ENCODE results near the gene TIMM29.

TIMM29 gene

DNA sequence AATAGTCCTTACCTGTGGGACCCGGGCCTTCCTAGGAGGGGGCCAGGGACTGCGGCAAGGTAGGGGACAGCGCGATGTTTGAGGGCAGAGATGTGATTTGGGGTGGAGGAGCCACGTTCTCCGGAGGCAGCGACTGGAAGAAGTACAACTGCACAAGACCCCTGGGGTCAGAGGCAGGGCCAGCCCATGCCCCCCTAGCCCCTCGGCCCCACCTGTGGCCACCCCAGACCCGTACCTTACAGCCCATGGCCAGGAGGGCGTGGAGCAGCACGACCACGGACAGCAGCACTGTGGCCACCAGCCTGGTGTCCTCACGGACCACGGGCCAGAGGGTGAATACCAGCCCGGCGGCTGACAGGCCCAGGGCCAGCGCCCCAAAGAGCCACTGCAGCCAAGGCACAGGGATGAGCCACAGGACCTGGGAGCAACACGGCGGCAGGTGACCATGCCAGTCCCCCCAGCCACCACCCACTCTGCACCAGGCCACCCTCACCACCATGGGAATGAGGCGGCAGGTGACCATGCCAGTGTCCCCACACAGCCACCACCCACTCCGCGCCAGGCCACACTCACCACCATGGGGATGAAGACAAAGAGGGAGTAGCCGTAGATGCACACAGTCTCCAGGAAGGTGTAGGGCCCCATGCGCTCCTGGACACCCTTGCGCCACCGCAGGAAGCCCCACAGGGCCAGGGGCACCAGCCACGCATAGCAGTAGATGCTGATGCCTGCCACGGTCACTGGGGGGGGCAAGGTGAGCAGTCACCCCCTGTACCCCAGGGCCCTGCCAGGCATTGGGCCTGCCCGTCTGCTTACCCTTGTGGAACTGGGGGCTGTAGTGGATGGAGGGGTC is 5.1 kb upstream of the TIMM29 start:
- Histone ChIP-seq H3K36me3 (replicated peaks; ENCODE audit: low read depth, low read length) (peaks cover 38% of the 10 kb centered on the region), H3K9ac (ENCODE audit: low read length) (no peak overlapping the region), H3K4me2 (ENCODE audit: low read length) (no peak overlapping the region), H4K20me1 (ENCODE audit: insufficient read depth, low read length) (no peaks in the 10 kb centered on the region), H3K27ac (ENCODE audit: low read length) (no peak overlapping the region), H3K4me1 (ENCODE audit: low read length) (peaks cover 8% of the 10 kb centered on the region), H3K4me3 (ENCODE audit: low read length) (no peak overlapping the region), H3K27me3 (ENCODE audit: low read depth, low read length) (no peaks in the 10 kb centered on the region), H3K9me3 (ENCODE audit: insufficient read depth, low read length) (no peaks in the 10 kb centered on the region), H3K79me2 (ENCODE audit: low read length) (peaks cover 10% of the 10 kb centered on the region; the same call in 1 of the 2 replicates), H2AFZ (ENCODE audit: low read depth, low read length) (no peak overlapping the region)
- TF ChIP-seq EZH2phosphoT487 (IDR thresholded peaks at IDR 0.05; ENCODE audit: low read depth): no peak
- TF ChIP-seq, protein P1, sequence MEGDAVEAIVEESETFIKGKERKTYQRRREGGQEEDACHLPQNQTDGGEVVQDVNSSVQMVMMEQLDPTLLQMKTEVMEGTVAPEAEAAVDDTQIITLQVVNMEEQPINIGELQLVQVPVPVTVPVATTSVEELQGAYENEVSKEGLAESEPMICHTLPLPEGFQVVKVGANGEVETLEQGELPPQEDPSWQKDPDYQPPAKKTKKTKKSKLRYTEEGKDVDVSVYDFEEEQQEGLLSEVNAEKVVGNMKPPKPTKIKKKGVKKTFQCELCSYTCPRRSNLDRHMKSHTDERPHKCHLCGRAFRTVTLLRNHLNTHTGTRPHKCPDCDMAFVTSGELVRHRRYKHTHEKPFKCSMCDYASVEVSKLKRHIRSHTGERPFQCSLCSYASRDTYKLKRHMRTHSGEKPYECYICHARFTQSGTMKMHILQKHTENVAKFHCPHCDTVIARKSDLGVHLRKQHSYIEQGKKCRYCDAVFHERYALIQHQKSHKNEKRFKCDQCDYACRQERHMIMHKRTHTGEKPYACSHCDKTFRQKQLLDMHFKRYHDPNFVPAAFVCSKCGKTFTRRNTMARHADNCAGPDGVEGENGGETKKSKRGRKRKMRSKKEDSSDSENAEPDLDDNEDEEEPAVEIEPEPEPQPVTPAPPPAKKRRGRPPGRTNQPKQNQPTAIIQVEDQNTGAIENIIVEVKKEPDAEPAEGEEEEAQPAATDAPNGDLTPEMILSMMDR (IDR thresholded peaks at IDR 0.05; ENCODE audit: low read depth, low read length): no peak

DNA sequence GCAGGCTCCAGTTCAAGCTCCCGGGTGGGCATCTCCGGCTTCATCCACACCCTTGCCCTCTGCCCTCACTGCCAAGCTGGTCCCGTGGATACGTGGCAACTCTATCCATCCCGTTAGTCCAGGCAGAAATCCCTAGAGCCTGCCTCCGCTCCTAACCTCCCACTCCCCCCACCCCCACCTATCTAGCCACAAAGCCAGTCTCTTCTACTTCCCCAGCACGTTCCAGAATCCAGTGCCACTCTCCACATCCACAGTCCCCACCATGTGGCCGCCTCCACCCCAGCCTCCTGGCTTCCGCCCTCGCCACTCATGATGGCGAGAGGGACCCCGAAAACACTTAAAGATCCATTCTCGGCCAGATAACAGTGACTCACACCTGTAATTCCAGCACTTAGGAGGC is 4.0 kb upstream of the TIMM29 start:
- Histone ChIP-seq H3K4me3 (ENCODE audit: low read length) (no peak overlapping the region), H3K4me2 (ENCODE audit: low read length) (no peak overlapping the region), H3K4me1 (ENCODE audit: low read length) (peaks cover 11% of the 10 kb centered on the region), H3K79me2 (ENCODE audit: low read length) (peaks cover 20% of the 10 kb centered on the region), H3K27ac (ENCODE audit: low read length) (no peak overlapping the region), H3K9ac (ENCODE audit: low read length) (no peak overlapping the region), H2AFZ (ENCODE audit: low read depth, low read length) (no peak overlapping the region), H4K20me1 (ENCODE audit: insufficient read depth, low read length) (0 out of 2 replicates have a peak, but pooled peaks cover 4% of the 10 kb centered on the region), H3K27me3 (ENCODE audit: low read depth, low read length) (no peaks in the 10 kb centered on the region), H3K36me3 (replicated peaks; ENCODE audit: low read depth, low read length) (peaks cover 34% of the 10 kb centered on the region), H3K9me3 (ENCODE audit: insufficient read depth, low read length) (no peaks in the 10 kb centered on the region)
- TF ChIP-seq, protein P1 (IDR thresholded peaks at IDR 0.05; ENCODE audit: low read depth, low read length): no peak
- no peak for TF ChIP-seq EZH2phosphoT487 (IDR thresholded peaks at IDR 0.05; ENCODE audit: low read depth)

DNA sequence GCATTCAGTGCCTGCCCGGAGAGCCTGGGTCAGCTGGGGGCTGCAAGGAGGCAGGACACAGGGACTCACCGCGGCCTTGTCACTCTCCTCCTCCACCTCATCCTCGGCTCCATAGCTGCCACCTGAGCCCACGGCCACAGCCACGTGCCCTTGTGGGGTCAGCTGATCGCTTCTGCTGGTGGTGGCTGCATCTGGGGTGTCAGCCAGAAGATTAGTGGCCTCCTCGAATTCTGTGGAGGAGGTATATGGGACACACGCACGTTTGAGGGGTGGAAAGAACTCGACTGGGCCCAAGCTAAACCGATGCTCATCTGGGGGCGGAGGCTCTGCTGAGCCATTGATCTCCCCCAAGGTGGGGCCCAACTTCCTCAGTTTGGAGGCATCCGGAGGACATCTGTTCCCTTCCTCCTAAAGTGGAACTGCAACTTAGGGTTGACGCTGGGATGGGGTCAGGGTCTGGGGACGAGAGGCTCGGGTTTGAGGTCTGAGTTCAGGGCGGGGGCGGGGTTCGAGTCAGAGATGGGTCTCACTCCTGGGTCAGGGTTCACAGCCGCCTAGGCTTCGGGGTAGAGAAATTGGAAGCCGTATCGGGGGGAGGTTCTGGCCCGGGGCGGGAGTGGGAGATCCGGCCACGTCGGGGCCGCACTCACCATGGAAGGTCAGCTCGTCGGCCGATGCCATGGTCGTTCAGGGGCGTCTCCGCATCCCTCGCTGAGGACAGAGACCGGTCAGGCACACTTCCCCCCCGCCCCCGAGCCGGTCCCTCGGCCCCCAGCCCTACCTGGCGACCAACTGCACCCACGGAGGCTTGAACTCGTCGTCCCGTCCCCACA is 665 bp upstream of the TIMM29 start:
- H3K9ac ChIP-seq (ENCODE audit: low read length): peak overlapping the region; percentile 78
- H3K4me2 ChIP-seq (ENCODE audit: low read length): peak overlapping the region; percentile 83
- no peak overlapping the region for H3K27ac ChIP-seq (ENCODE audit: low read length)
- H3K79me2 ChIP-seq (ENCODE audit: low read length): peaks cover 40% of the 10 kb centered on the region
- peak overlapping the region; percentile 92 for H3K4me3 ChIP-seq (ENCODE audit: low read length)
- no peaks in the 10 kb centered on the region for H3K9me3 ChIP-seq (ENCODE audit: insufficient read depth, low read length)
- 0 out of 2 replicates have a peak, but pooled peaks cover 7% of the 10 kb centered on the region for H4K20me1 ChIP-seq (ENCODE audit: insufficient read depth, low read length)
- H3K27me3 ChIP-seq (ENCODE audit: low read depth, low read length): no peaks in the 10 kb centered on the region
- peaks cover 18% of the 10 kb centered on the region for H3K36me3 ChIP-seq (replicated peaks; ENCODE audit: low read depth, low read length)
- H2AFZ ChIP-seq (ENCODE audit: low read depth, low read length): peak overlapping the region; percentile 22; the same call in 1 of the 2 replicates
- no peak for TF ChIP-seq EZH2phosphoT487 (IDR thresholded peaks at IDR 0.05; ENCODE audit: low read depth)
- TF ChIP-seq, protein P1 (IDR thresholded peaks at IDR 0.05; ENCODE audit: low read depth, low read length): no peak
- H3K4me1 ChIP-seq (ENCODE audit: low read length): peaks cover 15% of the 10 kb centered on the region

DNA sequence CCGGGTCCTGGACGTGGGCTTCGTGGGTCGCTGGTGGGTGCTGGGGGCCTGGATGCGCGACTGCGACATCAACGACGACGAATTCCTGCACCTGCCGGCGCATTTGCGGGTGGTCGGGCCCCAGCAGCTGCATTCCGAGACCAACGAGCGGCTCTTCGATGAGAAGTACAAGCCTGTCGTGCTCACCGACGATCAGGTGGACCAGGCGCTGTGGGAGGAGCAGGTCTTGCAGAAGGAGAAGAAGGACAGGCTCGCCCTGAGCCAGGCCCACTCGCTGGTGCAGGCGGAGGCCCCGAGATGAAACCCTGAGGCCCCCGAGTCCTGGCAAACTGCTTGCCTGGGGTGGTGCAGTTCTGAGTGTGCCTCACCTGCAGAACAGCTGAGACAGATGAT is 787 bp downstream of the TIMM29 start:
- Histone ChIP-seq H3K4me1 (ENCODE audit: low read length) (peaks cover 15% of the 10 kb centered on the region), H3K79me2 (ENCODE audit: low read length) (peaks cover 40% of the 10 kb centered on the region), H4K20me1 (ENCODE audit: insufficient read depth, low read length) (0 out of 2 replicates have a peak, but pooled peaks cover 7% of the 10 kb centered on the region), H3K4me2 (ENCODE audit: low read length) (peak overlapping the region; percentile 98), H3K9ac (ENCODE audit: low read length) (peak overlapping the region; percentile 78), H3K27me3 (ENCODE audit: low read depth, low read length) (no peaks in the 10 kb centered on the region), H3K36me3 (replicated peaks; ENCODE audit: low read depth, low read length) (peaks cover 9% of the 10 kb centered on the region), H2AFZ (ENCODE audit: low read depth, low read length) (no peak overlapping the region), H3K4me3 (ENCODE audit: low read length) (peak overlapping the region; percentile 92), H3K9me3 (ENCODE audit: insufficient read depth, low read length) (no peaks in the 10 kb centered on the region), H3K27ac (ENCODE audit: low read length) (no peak overlapping the region)
- TF ChIP-seq, protein P1 (IDR thresholded peaks at IDR 0.05; ENCODE audit: low read depth, low read length): no peak
- no peak for TF ChIP-seq EZH2phosphoT487 (IDR thresholded peaks at IDR 0.05; ENCODE audit: low read depth)
